ENCODE measurements around the gene CFAP251. TPM values are rescaled to one million over a fixed set of nuclear protein-coding genes. Genes with fewer than 3 reads are reported as not detected.
"Not testable (repeated sequence)": the region's sequence is repeated elsewhere in the genome, so short reads cannot be mapped to it uniquely, and the experiment has no call there.

The CFAP251 gene
- total RNA-seq, 1 experiment from 2014 or later = 3.8 TPM

DNA sequence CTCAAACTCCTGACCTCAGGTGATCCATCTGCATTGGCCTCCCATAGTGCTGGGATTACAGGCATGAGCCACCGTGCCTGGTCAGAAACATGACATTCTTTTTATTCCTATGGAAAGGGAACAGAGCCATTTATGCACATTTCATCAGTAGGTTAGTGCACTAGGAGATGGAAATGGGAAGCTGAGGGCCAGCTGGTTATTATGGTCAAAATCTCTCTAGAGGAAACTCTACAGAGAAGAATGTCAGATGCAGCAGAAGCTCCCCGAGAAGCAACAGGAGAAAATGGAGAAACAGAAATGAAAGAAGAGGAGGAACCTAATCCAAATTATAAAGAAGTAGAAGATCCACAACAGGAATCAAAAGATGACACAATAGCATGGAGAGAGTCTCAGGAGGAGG, 2.7 kb downstream of the CFAP251 start:
- H3K27ac Mint-ChIP-seq (ENCODE audit: unreplicated experiment) = no peak overlapping the region
- CTCF ChIA-PET = no interaction called here
- intact Hi-C loops (cut with micrococcal nuclease; ENCODE audit: unreplicated experiment) = no loop called here
- BruUV-seq (replicated peaks) = no TSS peak
- H3K4me1 Mint-ChIP-seq (ENCODE audit: low read depth, unreplicated experiment) = peaks cover 30% of the 10 kb centered on the region
- H3K36me3 Mint-ChIP-seq (ENCODE audit: insufficient read depth, unreplicated experiment) = peaks cover 15% of the 10 kb centered on the region
- no peaks in the 10 kb centered on the region for H3K9me3 Mint-ChIP-seq (ENCODE audit: low read depth, unreplicated experiment)
- no peaks in the 10 kb centered on the region for H3K27me3 Mint-ChIP-seq (ENCODE audit: unreplicated experiment)
- H3K4me3 Mint-ChIP-seq (ENCODE audit: low read depth, unreplicated experiment) = no peak overlapping the region
- DNase-seq = no peak
- TF ChIP-seq, protein P1, sequence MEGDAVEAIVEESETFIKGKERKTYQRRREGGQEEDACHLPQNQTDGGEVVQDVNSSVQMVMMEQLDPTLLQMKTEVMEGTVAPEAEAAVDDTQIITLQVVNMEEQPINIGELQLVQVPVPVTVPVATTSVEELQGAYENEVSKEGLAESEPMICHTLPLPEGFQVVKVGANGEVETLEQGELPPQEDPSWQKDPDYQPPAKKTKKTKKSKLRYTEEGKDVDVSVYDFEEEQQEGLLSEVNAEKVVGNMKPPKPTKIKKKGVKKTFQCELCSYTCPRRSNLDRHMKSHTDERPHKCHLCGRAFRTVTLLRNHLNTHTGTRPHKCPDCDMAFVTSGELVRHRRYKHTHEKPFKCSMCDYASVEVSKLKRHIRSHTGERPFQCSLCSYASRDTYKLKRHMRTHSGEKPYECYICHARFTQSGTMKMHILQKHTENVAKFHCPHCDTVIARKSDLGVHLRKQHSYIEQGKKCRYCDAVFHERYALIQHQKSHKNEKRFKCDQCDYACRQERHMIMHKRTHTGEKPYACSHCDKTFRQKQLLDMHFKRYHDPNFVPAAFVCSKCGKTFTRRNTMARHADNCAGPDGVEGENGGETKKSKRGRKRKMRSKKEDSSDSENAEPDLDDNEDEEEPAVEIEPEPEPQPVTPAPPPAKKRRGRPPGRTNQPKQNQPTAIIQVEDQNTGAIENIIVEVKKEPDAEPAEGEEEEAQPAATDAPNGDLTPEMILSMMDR (IDR thresholded peaks at IDR 0.05; ENCODE audit: unreplicated experiment) = no peak

GRCh38 chr12:121925358-121925695, 6.9 kb downstream of the CFAP251 start:
- TF ChIP-seq, protein P1 (IDR thresholded peaks at IDR 0.05; ENCODE audit: unreplicated experiment) = no peak
- intact Hi-C loops (cut with micrococcal nuclease; ENCODE audit: unreplicated experiment) = no loop called here
- Mint-ChIP-seq H3K36me3 (ENCODE audit: insufficient read depth, unreplicated experiment) (no peaks in the 10 kb centered on the region), H3K27me3 (ENCODE audit: unreplicated experiment) (no peaks in the 10 kb centered on the region), H3K4me1 (ENCODE audit: low read depth, unreplicated experiment) (peaks cover 30% of the 10 kb centered on the region), H3K9me3 (ENCODE audit: low read depth, unreplicated experiment) (no peaks in the 10 kb centered on the region), H3K4me3 (ENCODE audit: low read depth, unreplicated experiment) (no peak overlapping the region), H3K27ac (ENCODE audit: unreplicated experiment) (no peak overlapping the region)
- DNase-seq = no peak
- CTCF ChIA-PET = interaction anchor here (1.3 kb wide), 1 partner anchor 22 kb away, joined by 3 read pairs; no protein-coding TSS in a partner anchor
- no TSS peak for BruUV-seq (replicated peaks)

GRCh38 chr12:121926874-121927706, 8.7 kb downstream of the CFAP251 start:
- intact Hi-C loops (cut with micrococcal nuclease; ENCODE audit: unreplicated experiment) = no loop called here

GRCh38 chr12:121927813-121928212, 9.4 kb downstream of the CFAP251 start:
- CTCF ChIA-PET = no interaction called here
- Mint-ChIP-seq H3K4me3 (ENCODE audit: low read depth, unreplicated experiment) (no peak overlapping the region), H3K27me3 (ENCODE audit: unreplicated experiment) (no peaks in the 10 kb centered on the region), H3K9me3 (ENCODE audit: low read depth, unreplicated experiment) (no peaks in the 10 kb centered on the region), H3K36me3 (ENCODE audit: insufficient read depth, unreplicated experiment) (no peaks in the 10 kb centered on the region), H3K4me1 (ENCODE audit: low read depth, unreplicated experiment) (peaks cover 30% of the 10 kb centered on the region), H3K27ac (ENCODE audit: unreplicated experiment) (no peak overlapping the region)
- TF ChIP-seq, protein P1 (IDR thresholded peaks at IDR 0.05; ENCODE audit: unreplicated experiment) = no peak
- no peak for DNase-seq
- BruUV-seq (replicated peaks) = no TSS peak
- intact Hi-C loops (cut with micrococcal nuclease; ENCODE audit: unreplicated experiment) = no loop called here

More at GRCh38 chr12:121926874-121927706, 8.7 kb downstream of the CFAP251 start:
- no peaks in the 10 kb centered on the region for H3K9me3 Mint-ChIP-seq (ENCODE audit: low read depth, unreplicated experiment)
- no peaks in the 10 kb centered on the region for H3K27me3 Mint-ChIP-seq (ENCODE audit: unreplicated experiment)
- BruUV-seq (replicated peaks) = no TSS peak
- no peak for DNase-seq
- no peak overlapping the region for H3K4me3 Mint-ChIP-seq (ENCODE audit: low read depth, unreplicated experiment)
- H3K4me1 Mint-ChIP-seq (ENCODE audit: low read depth, unreplicated experiment) = peaks cover 30% of the 10 kb centered on the region
- no peaks in the 10 kb centered on the region for H3K36me3 Mint-ChIP-seq (ENCODE audit: insufficient read depth, unreplicated experiment)
- H3K27ac Mint-ChIP-seq (ENCODE audit: unreplicated experiment) = no peak overlapping the region
- CTCF ChIA-PET = interaction anchor here (0.7 kb wide), 1 partner anchor 65 kb away, joined by 3 read pairs; no protein-coding TSS in a partner anchor
- TF ChIP-seq, protein P1 (IDR thresholded peaks at IDR 0.05; ENCODE audit: unreplicated experiment) = no peak

DNA sequence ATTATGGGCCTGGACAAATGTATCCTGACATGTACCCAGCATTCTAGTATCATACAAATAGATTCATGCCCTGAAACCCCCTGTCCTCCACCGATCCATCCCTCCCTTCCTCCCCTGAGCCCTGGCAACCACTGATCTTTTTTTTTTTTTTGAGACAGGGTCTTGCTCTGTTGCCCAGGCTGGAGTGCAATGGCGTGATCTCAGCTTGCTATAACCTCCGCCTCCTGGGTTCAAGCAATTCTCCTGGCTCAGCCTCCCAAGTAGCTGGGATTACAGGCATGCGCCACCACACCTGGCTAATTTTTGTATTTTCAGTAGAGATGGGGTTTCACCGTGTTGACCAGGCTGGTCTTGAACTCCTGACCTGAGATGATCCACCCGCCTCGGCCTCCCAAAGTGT, 11.2 kb downstream of the CFAP251 start:
- DNase-seq; H3K27me3 Mint-ChIP-seq (ENCODE audit: unreplicated experiment); BruUV-seq (replicated peaks); CTCF ChIA-PET; intact Hi-C loops (cut with micrococcal nuclease; ENCODE audit: unreplicated experiment); H3K9me3 Mint-ChIP-seq (ENCODE audit: low read depth, unreplicated experiment); H3K27ac Mint-ChIP-seq (ENCODE audit: unreplicated experiment); H3K36me3 Mint-ChIP-seq (ENCODE audit: insufficient read depth, unreplicated experiment); H3K4me3 Mint-ChIP-seq (ENCODE audit: low read depth, unreplicated experiment): not testable (repeated sequence)
- peaks cover 22% of the 10 kb centered on the region for H3K4me1 Mint-ChIP-seq (ENCODE audit: low read depth, unreplicated experiment)

All from Calu3 (cell line).